GM19395 (cell line): ENCODE data around the gene RELN.

Experiments used
- ATAC-seq: cut with Tn5 transposase; IDR thresholded peaks from one replicate; pipeline ENCODE4 v1.9.1; 2021; ENCODE audit warnings: mild to moderate bottlenecking, moderate library complexity; ENCODE audit not compliant: unreplicated experiment

The RELN gene

GRCh38 chr7:103651593-103652377 is 337.7 kb downstream of the RELN start:
- ATAC-seq = no peak

DNA sequence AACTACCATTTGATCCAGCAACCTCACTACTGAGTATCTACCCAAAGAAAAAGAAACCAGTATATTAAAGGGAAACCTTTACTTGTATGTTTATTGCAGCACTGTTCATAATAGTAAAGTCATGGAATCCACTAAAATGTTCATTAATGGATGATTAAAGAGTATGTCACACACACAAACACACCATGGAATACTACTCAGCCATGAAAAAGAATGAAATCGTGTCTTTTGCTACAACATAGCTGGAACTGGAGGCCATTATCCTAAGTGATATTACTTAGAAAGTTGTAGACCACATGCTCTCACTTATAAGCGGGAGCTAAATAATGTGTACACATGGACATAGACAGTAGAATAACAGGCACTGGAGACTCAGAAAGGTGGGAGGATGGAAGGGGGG is 340.4 kb downstream of the RELN start:
- no peak for ATAC-seq

- ATAC-seq = no peak
Measured at GRCh38 chr7:103648135-103648534, 341.3 kb downstream of the RELN start.

DNA sequence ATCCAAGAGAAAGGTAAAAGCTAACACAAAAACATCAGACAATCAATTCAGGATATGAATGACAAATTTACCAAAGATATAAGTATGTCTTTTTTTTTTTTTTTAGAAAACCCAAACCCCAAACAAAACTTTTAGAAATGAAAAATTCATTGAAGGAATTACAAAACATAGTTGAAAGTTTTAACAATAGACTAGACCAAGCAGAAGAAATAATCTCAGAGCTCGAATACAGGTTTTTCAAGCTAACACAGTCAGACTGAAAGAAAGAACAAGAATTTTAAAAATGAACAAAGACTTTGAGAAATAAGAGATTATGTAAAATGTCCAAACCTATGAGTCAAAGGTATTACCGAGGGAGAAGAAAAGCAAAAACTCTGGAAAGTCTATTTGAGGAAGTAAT is 345.1 kb downstream of the RELN start:
- ATAC-seq = no peak

- ATAC-seq = no peak
Measured at GRCh38 chr7:103640031-103640779, 349.3 kb downstream of the RELN start.

GRCh38 chr7:103637726-103638125 is 351.7 kb downstream of the RELN start:
- no peak for ATAC-seq

GRCh38 chr7:103637094-103637493 is 352.4 kb downstream of the RELN start:
- ATAC-seq = no peak

DNA sequence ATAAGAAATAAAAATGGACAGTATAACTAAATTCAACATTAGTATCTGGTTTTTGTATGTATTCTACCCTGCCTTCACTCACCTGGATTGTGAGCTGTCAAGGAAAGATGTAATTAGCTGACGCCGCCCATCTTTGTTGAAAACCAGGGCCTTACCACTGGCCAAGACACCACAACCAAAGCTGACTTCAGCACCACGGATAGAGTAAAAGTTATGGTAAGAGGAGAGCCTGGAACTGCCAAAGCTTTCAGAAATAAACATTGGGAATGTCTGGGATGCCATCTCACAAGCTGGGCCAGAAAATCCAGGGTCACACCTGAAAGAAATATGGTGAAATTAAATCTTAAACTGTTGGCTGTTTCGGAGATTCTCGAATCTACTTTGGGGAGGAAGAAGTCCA is 353.3 kb downstream of the RELN start:
- no peak for ATAC-seq

GRCh38 chr7:103632972-103633371 is 356.5 kb downstream of the RELN start:
- ATAC-seq = no peak

DNA sequence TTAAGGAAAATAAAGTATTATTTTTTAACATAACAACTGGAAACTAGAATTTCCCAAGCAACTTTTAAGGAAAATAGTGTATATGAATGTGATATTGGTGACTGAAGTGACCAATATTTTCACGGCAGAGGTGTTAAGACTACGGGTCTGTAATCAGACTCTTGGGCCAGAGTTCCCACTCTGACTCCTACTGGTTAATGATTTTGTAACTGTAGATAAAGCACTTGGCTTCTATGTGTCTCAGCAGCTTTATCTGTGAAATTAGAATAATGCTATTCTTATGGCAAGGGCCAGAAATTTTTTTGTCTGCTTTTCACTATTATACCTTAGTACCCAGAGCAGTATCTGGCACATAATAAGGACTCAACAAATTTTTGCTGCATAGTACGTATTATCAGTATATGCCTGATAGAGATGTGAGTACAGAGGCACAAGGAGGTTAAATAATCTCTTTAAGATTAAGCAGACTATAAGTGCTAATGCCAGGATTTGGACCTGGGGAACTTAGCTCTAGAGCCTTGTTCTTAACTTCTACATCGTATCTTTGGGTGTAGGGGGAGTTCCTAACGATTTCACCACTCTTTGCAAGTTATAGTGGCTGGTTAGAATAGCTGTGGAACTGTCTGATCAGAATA is 357.3 kb downstream of the RELN start:
- no peak for ATAC-seq

DNA sequence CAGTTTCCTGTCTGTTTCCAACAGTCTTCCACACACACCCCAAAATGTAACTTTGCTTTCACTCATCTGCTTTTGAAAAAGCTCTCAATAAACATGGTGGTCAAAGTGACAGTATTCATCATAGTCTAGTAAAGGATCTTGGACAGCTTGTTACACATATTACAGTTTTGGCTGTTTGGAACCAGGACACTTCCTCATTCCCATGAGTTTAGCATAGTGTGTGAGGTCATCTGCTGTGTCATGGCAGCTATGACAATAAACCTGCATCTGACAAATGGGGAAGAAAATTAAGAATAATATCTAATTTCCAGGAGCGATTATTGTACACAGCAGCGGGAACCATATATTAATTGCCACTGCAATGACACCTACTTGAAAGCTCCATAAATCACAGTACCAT is 359.1 kb downstream of the RELN start:
- no peak for ATAC-seq

- ATAC-seq = no peak
Measured at GRCh38 chr7:103628742-103629141, 360.7 kb downstream of the RELN start.

DNA sequence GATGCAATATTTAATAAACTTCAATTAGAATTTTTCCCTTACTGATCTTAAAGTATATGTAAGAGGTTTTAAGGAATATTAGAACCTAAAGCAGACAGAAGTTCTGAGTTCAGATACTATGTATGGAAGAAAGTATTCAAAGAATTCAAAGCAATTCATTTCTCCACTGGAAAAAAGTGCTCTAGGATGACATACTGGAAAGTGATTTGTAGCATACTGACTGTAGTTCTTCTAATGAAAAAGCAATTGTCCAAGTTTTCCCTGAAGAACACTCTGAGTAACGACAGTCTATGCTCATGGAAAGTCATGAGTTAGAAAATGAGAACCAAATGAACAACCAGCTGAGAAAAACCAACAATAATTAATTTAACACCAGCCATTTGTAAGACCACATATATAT is 362.7 kb downstream of the RELN start:
- no peak for ATAC-seq

DNA sequence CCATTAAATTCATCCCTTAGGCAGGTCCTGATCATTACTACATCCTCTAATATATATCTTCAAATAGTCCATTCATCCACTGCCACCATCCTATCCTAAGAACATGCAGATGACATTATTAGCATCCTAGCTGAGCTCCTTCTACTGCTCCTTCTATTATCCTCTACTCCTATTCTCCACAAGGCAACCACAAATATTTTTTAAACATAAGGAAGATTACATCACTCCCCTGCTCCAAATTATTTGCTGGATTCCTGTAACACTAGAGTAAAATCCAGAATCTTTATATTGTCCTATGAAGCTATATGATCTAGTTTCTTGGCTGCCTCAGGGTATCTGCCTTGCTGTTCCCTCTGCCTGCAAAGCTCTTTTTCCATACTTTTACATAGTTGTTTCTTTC is 367.2 kb downstream of the RELN start:
- ATAC-seq = no peak

- no peak for ATAC-seq
Measured at GRCh38 chr7:103613655-103614642, 375.5 kb downstream of the RELN start.

DNA sequence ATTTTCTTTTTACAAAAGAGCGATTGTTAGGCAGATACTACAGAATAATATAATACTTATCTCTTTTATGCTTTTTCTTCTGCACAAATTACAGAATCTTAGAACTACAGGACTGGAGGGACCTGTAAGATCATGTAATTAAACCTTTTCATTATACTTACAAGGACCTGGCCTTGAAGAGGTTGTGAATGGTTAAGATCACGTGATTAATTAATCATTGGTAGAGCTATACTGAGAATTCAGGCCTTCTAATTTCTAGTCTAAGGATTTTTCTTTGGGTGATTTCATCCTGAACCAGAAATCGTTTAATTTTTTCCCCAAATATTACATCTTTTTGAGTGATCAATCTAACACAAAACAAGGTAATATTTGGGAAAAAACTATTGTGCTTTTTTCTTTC is 379.7 kb downstream of the RELN start:
- ATAC-seq = no peak

- no peak for ATAC-seq
Measured at GRCh38 chr7:103605640-103606039, 383.8 kb downstream of the RELN start.

- no peak for ATAC-seq
Measured at GRCh38 chr7:103598326-103598905, 391.0 kb downstream of the RELN start.

- ATAC-seq = no peak
Measured at GRCh38 chr7:103597606-103598005, 391.9 kb downstream of the RELN start.

DNA sequence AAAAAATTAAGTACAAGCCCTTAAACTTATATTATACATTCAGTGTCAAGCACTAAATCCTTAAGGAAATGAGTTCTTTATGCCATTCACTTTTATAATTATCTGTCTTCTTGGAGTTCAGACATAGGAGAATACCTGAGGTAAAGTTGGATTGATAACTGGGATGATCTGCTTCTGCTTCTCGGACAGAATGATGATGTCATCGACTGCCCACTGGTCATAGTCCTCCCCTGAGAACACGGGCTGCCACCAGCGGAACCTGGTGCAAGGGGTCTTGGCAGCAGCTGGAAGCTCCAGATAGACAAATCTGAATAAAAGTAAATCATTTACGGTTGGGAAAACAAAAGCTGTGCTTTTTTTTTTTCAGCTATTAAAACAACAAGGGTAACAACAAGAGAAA is 395.3 kb downstream of the RELN start:
- ATAC-seq = no peak
